Adrenal gland (tissue), 5 donors: Measurements from ENCODE around the gene DOCK10.

Experiments used
- POLR2A ChIP-seq, 2 donors: fragments of 450-650 bp; IDR thresholded peaks; one replicate each; pipeline ENCODE4 v1.6.1; 2017; ENCODE audit warnings: antibody characterized with exemption in 2 of 2, mild to moderate bottlenecking in 2 of 2, moderate library complexity in 1 of 2
- TF ChIP-seq, protein P1 (sequence below), 6 experiments: fragments of 450-650 bp in 4 of 6; fragments of 200-600 bp in 2 of 6; sonication (generic) in 1 of 6; IDR thresholded peaks; 1 replicate in 5 of 6; 2 replicates in 1 of 6; pipeline versions ENCODE4 v1.5.1 to v1.8.0; 2016 to 2021; ENCODE audit warnings: antibody characterized with exemption in 6 of 6, mild to moderate bottlenecking in 2 of 6, moderate library complexity in 1 of 6
- donor health status: DM: no; HTN: no; CAD: no.

DNA sequence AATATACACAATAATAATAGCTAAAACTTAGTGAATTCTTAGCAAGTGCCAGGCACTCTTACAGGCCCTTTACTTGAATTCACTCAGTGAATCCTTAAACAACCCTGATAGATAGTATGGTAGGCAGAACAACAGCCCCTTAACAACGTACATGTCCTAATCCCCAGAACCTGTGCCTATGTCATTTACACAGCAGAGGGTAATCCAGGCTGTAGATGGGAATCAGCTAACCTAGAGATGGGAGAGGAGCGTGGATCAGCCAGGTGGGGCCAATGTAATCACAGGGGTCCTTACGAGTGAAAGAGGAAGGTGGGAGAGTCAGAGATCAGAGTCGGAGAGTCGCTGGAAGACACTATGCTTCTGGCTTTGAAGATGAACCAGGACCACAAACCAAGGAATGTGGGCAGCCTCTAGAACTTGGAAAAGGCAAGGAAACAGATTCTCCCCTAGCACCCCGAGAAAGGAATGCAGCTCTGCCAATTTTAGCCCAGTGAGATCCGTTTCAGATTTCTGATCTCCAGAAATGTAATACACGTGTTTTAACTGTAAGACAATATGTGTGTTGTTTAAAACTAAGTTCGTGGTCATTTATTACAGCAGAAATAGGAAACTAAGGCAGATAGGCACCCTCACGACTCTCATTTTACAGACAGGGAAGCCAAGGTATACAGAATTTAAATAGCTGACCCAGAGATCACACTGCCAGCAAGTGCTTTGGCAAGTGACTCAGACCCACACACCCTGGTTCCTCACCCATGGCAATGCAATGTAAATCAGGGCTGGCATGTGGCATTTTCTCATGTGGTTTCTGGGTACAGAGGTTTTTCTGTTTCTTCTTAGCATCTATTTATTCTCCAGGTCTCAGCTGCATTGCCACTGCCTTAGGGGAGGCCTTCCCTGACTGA, 68.9 kb downstream of the DOCK10 start:
- TF ChIP-seq, protein P1, sequence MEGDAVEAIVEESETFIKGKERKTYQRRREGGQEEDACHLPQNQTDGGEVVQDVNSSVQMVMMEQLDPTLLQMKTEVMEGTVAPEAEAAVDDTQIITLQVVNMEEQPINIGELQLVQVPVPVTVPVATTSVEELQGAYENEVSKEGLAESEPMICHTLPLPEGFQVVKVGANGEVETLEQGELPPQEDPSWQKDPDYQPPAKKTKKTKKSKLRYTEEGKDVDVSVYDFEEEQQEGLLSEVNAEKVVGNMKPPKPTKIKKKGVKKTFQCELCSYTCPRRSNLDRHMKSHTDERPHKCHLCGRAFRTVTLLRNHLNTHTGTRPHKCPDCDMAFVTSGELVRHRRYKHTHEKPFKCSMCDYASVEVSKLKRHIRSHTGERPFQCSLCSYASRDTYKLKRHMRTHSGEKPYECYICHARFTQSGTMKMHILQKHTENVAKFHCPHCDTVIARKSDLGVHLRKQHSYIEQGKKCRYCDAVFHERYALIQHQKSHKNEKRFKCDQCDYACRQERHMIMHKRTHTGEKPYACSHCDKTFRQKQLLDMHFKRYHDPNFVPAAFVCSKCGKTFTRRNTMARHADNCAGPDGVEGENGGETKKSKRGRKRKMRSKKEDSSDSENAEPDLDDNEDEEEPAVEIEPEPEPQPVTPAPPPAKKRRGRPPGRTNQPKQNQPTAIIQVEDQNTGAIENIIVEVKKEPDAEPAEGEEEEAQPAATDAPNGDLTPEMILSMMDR (IDR thresholded peaks at IDR 0.05), result no peak
- TF ChIP-seq POLR2A (IDR thresholded peaks at IDR 0.05), result no peak
